Measurements from ENCODE around the gene NAA50.

The NAA50 gene

DNA sequence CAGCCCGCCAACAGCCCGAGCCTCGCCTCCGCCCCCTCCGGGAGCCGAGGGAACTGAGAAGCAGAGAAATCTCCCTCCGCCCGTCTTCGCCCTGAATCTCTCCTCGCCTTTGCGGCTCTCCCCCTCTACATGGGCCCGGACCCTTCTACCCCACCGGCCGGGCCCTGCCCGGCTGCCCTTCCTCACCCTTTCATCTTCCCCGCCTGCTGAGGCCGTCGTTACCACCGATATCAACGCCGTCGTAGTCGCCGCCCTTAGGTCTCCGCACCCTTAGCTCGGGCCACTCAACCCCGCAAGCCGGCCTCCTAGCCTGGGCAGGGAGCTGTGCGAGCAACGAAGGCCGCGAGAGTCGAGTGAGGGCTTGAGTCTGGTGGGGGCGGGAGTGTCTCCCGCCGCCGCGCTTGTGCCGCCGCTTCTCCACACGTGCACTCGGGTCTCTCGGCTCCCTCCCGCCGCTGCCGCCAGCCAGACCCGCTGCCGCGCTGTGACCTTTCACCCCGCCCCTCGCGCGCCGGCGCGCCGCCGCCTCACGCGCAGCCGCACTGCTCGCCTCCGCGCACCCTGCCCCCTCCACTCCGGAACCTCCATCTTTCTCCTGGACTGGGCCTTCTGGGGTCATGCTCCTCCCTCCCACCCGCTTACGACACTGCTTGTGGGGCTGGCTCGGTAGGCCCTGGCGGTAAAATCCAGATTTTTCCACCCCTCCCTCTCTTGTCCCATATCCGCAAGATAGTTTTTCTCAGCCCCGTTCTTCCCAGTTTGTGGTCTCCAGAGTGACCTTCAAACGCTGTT, at the start of gene NAA50:
Gene NAA50 (minus strand): TSS at position 494 of the 792 bp plus-strand sequence. CDS start 300 bp downstream, at position 194.
- H3K4me3 ChIP-seq (ENCODE audit: low read length): peak within 1 kb of the TSS; percentile 95
- TF ChIP-seq ZNF274 (IDR thresholded peaks at IDR 0.05; ENCODE audit: low read depth, low read length): no peak

DNA sequence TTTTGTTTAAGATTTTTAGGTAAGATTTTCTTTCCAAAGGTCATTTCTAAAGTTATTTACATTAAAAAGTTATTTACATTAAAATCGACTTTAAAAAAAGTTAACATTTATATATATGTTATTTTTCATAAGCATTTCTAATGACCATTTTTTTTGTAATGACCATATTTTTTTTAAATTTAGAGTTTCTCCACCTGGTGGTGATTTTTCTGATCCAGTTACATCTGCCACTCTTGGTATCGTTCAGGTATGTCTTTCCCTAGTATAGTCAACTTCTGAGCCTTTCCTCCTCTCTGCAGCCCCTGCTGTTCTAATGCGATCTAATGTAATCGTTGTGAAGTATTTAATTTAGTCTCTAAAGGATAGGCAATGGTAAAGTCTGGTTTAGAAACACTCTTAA, 49.6 kb upstream of the NAA50 start:
- no peak for TF ChIP-seq ZNF274 (IDR thresholded peaks at IDR 0.05; ENCODE audit: low read depth, low read length)
- H3K4me3 ChIP-seq (ENCODE audit: low read length): no peak overlapping the region

DNA sequence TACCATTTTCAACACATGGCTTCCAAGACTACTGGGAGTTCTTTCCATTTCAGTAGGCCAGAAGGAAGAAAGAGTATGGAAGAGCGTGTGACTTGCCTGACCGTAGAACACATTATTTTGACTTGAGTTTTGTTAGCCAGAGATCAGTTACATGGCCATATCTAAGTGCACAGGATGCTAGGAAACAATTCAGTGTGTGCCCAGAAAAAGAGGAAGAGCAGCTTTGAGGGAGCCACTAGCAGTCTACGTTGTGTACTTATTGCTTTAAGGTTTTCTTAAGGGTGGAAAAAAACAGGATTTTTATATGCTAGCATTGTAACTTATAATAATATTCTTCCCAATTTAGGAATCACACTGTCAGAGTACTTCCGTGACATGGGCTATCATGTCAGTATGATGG, 48.5 kb upstream of the NAA50 start:
- no peak for TF ChIP-seq ZNF274 (IDR thresholded peaks at IDR 0.05; ENCODE audit: low read depth, low read length)
- H3K4me3 ChIP-seq (ENCODE audit: low read length): no peak overlapping the region

DNA sequence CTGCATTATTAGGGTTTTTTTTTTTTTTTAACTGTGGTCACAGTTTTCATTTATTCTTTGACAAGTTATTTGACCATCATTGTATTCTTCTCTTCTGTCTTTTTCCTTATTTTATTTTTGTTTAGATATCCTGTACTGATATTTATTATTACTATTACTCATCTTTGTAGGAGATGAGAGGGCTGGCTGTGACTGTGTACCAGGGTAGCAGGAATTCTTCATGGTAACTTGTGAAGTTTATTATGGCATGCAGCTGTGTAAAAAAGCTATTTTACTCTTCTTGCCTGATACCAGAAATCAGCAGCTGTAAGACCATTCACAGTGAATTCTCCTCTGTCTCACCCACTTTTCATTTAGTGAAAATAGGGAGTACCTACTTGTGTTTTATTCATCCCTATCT, 45.3 kb upstream of the NAA50 start:
- H3K4me3 ChIP-seq (ENCODE audit: low read length): no peak overlapping the region
- TF ChIP-seq ZNF274 (IDR thresholded peaks at IDR 0.05; ENCODE audit: low read depth, low read length): no peak

DNA sequence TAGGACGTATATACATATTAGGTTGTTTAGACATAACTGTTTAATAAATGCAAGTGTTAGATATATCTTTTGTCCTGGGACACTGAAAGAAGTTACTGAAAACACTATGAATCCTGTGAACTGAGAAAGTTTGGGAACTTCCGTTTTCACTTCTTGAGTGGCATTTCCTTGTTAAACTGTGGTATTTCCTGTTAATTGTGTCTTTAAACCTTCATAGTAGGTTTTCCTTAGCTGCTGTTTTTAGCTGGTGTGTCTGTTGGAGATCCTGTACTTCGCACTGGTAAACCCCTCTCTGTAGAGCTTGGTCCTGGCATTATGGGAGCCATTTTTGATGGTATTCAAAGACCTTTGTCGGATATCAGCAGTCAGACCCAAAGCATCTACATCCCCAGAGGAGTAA, 37.9 kb upstream of the NAA50 start:
- no peak for TF ChIP-seq ZNF274 (IDR thresholded peaks at IDR 0.05; ENCODE audit: low read depth, low read length)
- H3K4me3 ChIP-seq (ENCODE audit: low read length): no peak overlapping the region

DNA sequence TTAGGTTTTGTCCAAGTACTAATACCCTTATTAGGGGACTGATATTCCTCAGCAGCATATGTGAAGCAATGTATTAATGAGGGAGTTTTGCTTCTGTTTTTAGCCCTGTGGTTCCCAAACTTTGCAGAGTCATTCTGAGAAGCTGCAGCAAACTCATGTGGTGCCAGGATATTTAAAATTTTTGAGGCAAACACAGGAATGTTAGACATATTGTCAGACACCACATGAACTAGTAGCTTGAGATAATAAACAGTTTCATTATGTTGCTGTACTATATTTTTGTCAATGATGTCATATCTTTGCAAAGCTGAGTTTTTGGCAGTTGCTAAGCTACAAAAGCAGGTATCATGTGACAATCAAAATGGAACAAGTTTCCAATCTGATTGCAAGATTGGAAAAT, 37.4 kb upstream of the NAA50 start:
- H3K4me3 ChIP-seq (ENCODE audit: low read length): no peak overlapping the region

DNA sequence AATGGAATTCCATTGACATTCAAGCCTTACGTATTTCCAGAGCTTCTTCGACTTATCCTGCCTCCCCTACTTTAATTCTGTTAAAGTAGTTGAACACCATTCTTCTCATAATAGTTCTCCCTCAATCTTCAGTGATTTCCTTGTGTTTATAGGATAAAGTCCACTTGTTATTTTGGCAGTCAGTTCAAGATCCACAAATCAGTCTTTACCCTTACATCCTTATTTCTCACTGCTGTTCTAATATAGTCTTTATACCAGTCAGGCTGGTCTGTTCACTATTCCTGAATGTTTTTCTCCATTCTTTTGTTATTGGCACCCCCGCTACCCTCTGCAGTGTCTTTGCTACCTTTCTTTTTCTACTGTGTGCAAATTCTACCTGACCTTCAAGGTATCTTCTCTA, 30.5 kb upstream of the NAA50 start:
- no peak for TF ChIP-seq ZNF274 (IDR thresholded peaks at IDR 0.05; ENCODE audit: low read depth, low read length)
- no peak overlapping the region for H3K4me3 ChIP-seq (ENCODE audit: low read length)

More for the DNA sequence above, 37.4 kb upstream of the NAA50 start:
- TF ChIP-seq ZNF274 (IDR thresholded peaks at IDR 0.05; ENCODE audit: low read depth, low read length): no peak

DNA sequence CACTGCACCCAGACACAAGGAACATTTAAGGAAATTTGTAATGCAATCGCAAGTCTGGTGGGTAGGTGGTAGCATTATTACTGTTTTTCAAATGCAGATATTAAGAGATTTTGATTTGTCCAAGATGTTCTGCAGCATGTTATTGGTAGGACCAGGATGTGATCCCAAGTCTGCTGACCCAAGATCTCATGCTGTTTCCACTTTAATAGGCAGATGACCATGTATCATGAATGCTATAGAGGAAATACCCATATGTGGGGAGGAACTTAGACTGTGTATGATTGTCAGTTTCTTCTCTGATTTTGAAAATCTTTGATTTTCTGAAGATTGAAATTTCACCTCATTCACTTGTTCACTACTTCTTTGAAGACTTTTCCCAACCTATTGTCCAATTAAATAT, 29.5 kb upstream of the NAA50 start:
- TF ChIP-seq ZNF274 (IDR thresholded peaks at IDR 0.05; ENCODE audit: low read depth, low read length): no peak
- no peak overlapping the region for H3K4me3 ChIP-seq (ENCODE audit: low read length)

DNA sequence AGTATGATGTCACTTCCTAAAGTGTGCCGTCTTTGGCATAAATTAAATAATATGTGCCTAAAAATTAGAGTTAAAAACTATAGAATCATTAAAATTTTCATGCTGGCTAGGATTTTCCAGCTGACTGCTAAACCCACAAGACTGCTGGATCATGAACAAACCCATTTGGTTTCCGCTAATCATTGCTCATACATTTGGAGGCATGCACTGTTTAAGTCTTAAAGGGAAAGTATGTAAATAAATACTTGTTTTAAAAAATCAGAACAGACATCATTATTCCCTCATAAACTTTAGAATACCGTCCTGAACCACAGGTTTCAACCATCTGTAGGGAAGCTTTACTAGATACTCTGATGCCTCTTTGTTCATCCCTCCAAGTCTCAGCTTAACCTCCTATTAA, 27.3 kb upstream of the NAA50 start:
- TF ChIP-seq ZNF274 (IDR thresholded peaks at IDR 0.05; ENCODE audit: low read depth, low read length): no peak
- H3K4me3 ChIP-seq (ENCODE audit: low read length): no peak overlapping the region

DNA sequence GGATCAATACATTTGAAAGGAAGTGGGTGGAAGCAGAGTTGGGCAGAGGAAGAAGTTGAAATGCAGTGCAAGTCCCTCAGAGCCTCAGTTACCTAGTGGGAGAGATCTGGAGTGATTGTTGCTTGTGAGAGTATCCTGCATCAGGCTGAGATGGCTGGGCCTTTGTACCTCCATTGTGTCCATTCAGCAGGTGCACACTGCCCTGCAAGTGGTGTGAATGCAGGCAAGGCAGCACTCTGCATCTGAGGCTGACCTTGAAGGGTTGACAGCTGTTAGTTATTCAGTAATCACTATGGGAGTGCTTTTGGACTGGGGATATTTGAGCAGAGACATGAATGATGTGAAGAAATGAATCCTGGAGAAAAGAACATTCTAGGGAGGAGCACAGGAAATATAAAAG, 25.9 kb upstream of the NAA50 start:
- no peak for TF ChIP-seq ZNF274 (IDR thresholded peaks at IDR 0.05; ENCODE audit: low read depth, low read length)
- no peak overlapping the region for H3K4me3 ChIP-seq (ENCODE audit: low read length)

DNA sequence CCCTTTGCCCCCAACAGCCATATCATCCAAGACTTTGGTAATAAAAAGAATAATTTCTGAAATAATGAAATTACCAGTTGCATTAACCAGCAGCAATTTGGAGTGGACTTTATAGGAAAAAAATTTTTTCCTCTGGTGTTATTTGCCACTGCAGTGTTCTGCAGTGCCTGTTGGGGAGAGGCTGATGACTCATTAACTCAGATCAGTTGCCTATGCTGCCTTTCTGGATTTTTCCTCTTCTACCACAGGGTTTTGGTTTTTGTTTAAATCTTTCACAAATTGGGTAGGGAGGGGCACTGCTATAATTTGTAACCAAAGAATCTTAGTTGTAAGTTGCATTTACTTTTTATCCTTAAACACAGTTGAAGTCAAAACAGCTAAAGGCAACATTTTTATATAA, 23.5 kb upstream of the NAA50 start:
- TF ChIP-seq ZNF274 (IDR thresholded peaks at IDR 0.05; ENCODE audit: low read depth, low read length): no peak
- no peak overlapping the region for H3K4me3 ChIP-seq (ENCODE audit: low read length)

DNA sequence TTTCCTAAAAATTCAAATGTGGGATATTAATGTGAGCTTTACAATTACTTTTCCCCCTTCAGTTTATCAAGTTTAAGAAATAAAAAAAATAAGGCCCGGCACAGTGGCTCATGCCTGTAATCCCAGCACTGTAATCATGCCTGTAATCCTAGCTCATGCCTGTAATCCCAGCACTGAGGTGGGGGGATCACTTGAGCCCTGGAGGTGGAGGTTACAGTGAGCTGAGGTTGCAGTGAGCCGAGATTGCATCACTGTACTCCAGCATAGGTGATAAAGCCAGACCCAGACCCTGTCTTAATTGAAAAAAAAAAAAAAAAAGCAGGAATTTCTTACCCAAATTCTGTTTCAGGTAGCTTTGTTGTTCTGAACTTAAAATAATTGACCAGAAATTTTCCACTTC, 18.6 kb upstream of the NAA50 start:
- no peak for TF ChIP-seq ZNF274 (IDR thresholded peaks at IDR 0.05; ENCODE audit: low read depth, low read length)

DNA sequence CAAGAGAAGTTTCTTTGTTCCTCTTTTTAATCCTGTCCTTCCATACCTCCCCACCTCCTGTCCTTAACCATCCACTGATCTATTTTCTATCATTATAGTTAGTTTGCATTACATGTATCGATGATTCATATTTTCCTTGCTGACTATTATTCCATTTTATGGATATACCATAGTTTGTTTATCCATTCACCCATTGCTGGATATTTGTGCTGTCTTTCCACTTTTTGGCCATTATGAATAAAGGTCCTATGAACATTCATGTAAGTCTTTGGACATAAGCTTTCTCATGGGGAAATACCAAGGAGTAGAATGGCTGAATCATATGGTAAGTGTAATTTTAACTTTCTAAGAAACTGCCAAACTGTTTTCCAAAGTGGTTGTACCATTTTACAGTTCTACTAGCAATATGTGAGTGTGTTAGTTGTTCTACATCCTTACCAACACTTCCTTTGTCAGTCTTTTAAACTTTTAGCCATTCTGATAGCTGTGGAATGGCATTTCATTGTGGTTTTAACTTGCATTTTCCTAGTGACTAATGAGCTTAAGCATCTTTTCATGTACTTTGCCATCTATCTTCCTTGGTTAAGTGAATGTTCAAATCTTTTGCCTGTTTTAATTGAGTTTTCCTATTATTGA, 12.5 kb upstream of the NAA50 start:
- H3K4me3 ChIP-seq (ENCODE audit: low read length): no peak overlapping the region
- TF ChIP-seq ZNF274 (IDR thresholded peaks at IDR 0.05; ENCODE audit: low read depth, low read length): no peak

More for the DNA sequence above, 18.6 kb upstream of the NAA50 start:
- no peak overlapping the region for H3K4me3 ChIP-seq (ENCODE audit: low read length)

DNA sequence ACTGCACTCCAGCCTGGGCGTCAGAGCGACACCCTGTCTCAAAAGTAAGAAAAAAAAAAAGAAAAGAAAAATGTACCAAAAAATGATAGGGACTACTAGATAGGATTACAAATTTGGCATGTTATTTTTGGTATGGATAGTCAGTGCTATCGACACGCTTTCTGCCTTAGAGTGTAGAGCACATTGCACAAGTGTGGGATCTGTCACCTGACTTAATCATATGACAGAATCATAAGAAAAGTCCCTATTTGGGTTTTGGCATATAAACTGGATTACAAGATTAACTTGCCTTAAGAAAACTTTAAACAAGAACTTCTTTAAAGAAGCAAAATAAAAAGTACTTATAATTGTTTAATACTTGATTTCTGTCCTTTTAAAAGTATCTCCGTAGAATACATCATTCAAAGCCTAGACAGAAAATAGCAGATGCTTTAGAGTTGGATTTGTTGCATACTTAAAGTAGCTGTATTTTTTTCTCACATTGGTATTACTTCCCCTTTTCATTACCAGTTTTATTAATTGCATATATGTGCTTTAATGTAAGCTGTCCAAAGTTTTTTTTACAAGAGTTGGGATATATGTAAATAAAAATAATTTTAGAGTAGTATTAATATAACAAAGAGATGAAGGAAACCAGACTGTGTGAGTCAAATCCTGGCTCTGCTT, 8.6 kb upstream of the NAA50 start:
- no peak overlapping the region for H3K4me3 ChIP-seq (ENCODE audit: low read length)
- no peak for TF ChIP-seq ZNF274 (IDR thresholded peaks at IDR 0.05; ENCODE audit: low read depth, low read length)

All from GM08714 (cell line).